GM12873 (cell line): Measurements from ENCODE around the gene RGL3.

Experiments used
- CTCF ChIP-seq: IDR thresholded peaks from 2 replicates; pipeline ENCODE4 v1.5.1; 2012; ENCODE audit warnings: low read depth, mild to moderate bottlenecking, moderate library complexity, low read length, control low read depth; ENCODE audit not compliant: insufficient read depth; ENCODE audit errors: missing control alignments

Gene RGL3

GRCh38 chr19:11364296-11364904 lies 54.7 kb downstream of the RGL3 start:
- no peak for TF ChIP-seq CTCF

- TF ChIP-seq CTCF: no peak
Observed at GRCh38 chr19:11363881-11364280, 55.2 kb downstream of the RGL3 start.

GRCh38 chr19:11361771-11362731 lies 57.1 kb downstream of the RGL3 start:
- no peak for TF ChIP-seq CTCF

- TF ChIP-seq CTCF: no peak
Observed at GRCh38 chr19:11361037-11361770, 57.9 kb downstream of the RGL3 start.

GRCh38 chr19:11359421-11359820 lies 59.7 kb downstream of the RGL3 start:
- no peak for TF ChIP-seq CTCF

GRCh38 chr19:11356676-11357550 lies 62.2 kb downstream of the RGL3 start:
- TF ChIP-seq CTCF: no peak

- no peak for TF ChIP-seq CTCF
Observed at GRCh38 chr19:11356074-11356397, 63.1 kb downstream of the RGL3 start.
